Small intestine (tissue), 7 donors: ENCODE measurements around the gene FRY. TPM values are rescaled to one million over a fixed set of nuclear protein-coding genes. Genes with fewer than 3 reads are reported as not detected.

Experiments
- DNase-seq, 2 donors: peaks; one replicate each; pipeline versions ENCODE4 v3.0.0 to v3.0.0-alpha.2; 2013
- FAIRE-seq: peaks from 2 replicates; lab custom pipeline; 2012; peaks lifted over from hg19 to GRCh38; lab: Jason Lieb, UNC
- H3K27ac ChIP-seq, 3 donors: one replicate each; pipeline ENCODE4 v1.5.1; 2013; ENCODE audit warnings: low read length in 2 of 3, mild to moderate bottlenecking in 2 of 3, control low read depth in 1 of 3, inconsistent platforms in 1 of 3, low read depth in 1 of 3, moderate library complexity in 1 of 3
- H3K27me3 ChIP-seq, 3 donors: one replicate each; pipeline ENCODE4 v1.6.1; 2013; ENCODE audit warnings: low read length in 3 of 3, inconsistent platforms in 1 of 3; ENCODE audit not compliant: control insufficient read depth in 3 of 3, insufficient read depth in 3 of 3
- H3K36me3 ChIP-seq, 3 donors: one replicate each; pipeline ENCODE4 v1.6.1; 2013; ENCODE audit warnings: low read length in 3 of 3, inconsistent platforms in 1 of 3, low read depth in 1 of 3, mild to moderate bottlenecking in 1 of 3, moderate library complexity in 1 of 3; ENCODE audit not compliant: control insufficient read depth in 3 of 3, insufficient read depth in 2 of 3
- H3K4me1 ChIP-seq, 3 donors: one replicate each; pipeline ENCODE4 v1.6.1; 2013; ENCODE audit warnings: low read length in 2 of 3, inconsistent platforms in 1 of 3, low read depth in 1 of 3, mild to moderate bottlenecking in 1 of 3, moderate library complexity in 1 of 3; ENCODE audit not compliant: control insufficient read depth in 3 of 3, insufficient read depth in 2 of 3
- H3K4me3 ChIP-seq, 3 donors: one replicate each; pipeline ENCODE4 v1.5.1; 2013; ENCODE audit warnings: low read length in 3 of 3, control low read depth in 1 of 3, inconsistent platforms in 1 of 3, low read depth in 1 of 3, mild to moderate bottlenecking in 1 of 3, moderate library complexity in 1 of 3
- H3K9me3 ChIP-seq, 2 donors: one replicate each; pipeline ENCODE4 v1.6.1; 2013; ENCODE audit warnings: low read depth in 1 of 2, low read length in 1 of 2; ENCODE audit not compliant: control insufficient read depth in 2 of 2, insufficient read depth in 1 of 2
- WGBS, 3 donors: extraction: QIAGEN DNeasy Blood & Tissue Kit; methylation state at CpG; one replicate each; pipeline ENCODE4 v1.1.7; 2013; 5-methylcytosine and 5-hydroxymethylcytosine counted together
- polyA plus RNA-seq, 4 donors: library from polyadenylated mRNA; stranded (reverse) in 3 of 4; unstranded in 1 of 4; fragments of 200-250 nt in 3 of 4; fragments of 120-200 nt in 1 of 4; gene quantifications; one replicate each; pipeline versions ENCODE4 v1.2.1 to v1.2.3, GENCODE V29; 2013
- donor health status: healthy with polysubstance abuse.
- donor health status: control.
- donor health status: control.
- donor health status: Bipolar disorder and iron deficiency.
- donor health status: healthy.

The FRY gene
- polyA plus RNA-seq, 4 donors, result 2.0 to 13.6 (median 3.6) TPM

DNA sequence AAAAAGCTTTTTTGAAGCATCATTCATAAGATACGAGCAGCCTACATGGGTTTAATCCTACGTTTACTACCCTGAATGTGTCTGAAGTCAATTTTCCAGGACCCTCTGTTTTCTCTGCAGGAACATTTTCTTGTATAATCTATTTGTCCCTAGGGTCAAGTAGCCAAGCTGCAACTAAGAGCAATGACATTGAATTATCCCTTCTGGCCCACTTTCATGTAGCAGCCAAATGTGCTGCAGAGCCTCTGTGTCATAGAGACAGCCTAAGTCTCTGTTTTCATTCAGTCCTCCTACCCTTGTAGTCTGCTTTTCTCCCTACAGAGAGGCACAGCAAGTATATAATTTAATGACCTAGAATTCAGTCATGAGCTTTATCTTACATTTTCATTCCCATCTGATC, 201.5 kb downstream of the FRY start:
- H3K4me1 ChIP-seq, result no peaks in the 10 kb centered on the region
- H3K27ac ChIP-seq, result no peak overlapping the region
- H3K9me3 ChIP-seq, result no peaks in the 10 kb centered on the region
- WGBS, 3 donors, result 79 to 89% (median 86%) methylated on average over 2 of the region's 2 CpGs
- H3K27me3 ChIP-seq, result no peaks in the 10 kb centered on the region
- DNase-seq, result no peak
- no peak for FAIRE-seq
- peaks cover 0 to 11% (median 0%) of the 10 kb centered on the region in 3 donors for H3K36me3 ChIP-seq
- no peak overlapping the region for H3K4me3 ChIP-seq

- no peak for DNase-seq
- no peaks in the 10 kb centered on the region for H3K9me3 ChIP-seq
- no peak for FAIRE-seq
- no peak overlapping the region for H3K4me3 ChIP-seq
- WGBS, 3 donors, result 87 to 90% (median 90%) methylated on average over 2 of the region's 2 CpGs
- no peaks in the 10 kb centered on the region for H3K27me3 ChIP-seq
- H3K4me1 ChIP-seq, result no peaks in the 10 kb centered on the region
- peak overlapping the region in 1 of 3 donors; percentile 32 for H3K27ac ChIP-seq
- H3K36me3 ChIP-seq, result peaks cover 0 to 11% (median 0%) of the 10 kb centered on the region in 3 donors
Observed at GRCh38 chr13:32234914-32235313, 203.3 kb downstream of the FRY start.

GRCh38 chr13:32237681-32238080, 206.1 kb downstream of the FRY start:
- no peak overlapping the region for H3K27ac ChIP-seq
- H3K4me1 ChIP-seq, result no peaks in the 10 kb centered on the region
- DNase-seq (no peak), FAIRE-seq (no peak)
- no peaks in the 10 kb centered on the region for H3K9me3 ChIP-seq
- 92 to 93% (median 92%) methylated on average over 6 of the region's 6 CpGs for WGBS, 3 donors
- H3K4me3 ChIP-seq, result no peak overlapping the region
- no peaks in the 10 kb centered on the region for H3K27me3 ChIP-seq
- H3K36me3 ChIP-seq, result peaks cover 0 to 8% (median 0%) of the 10 kb centered on the region in 3 donors

DNA sequence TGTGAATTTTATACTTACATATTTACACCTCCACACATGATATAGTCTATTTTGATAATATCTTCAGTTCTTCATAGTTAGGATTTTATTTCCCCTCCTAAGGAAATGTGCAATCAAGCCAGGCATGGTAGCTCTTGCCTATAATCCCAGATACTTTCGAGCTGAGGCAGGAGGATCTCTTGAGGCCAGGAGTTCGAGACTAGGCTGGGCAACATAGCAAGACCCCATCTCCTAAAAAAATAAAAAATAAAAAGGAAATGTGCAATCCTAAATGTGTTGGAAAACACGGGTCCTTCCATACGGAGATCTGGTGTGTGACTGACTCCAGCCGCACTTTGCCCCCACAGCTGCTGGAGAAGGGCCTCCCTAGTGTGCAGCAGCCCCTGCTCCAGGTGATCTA, 212.1 kb downstream of the FRY start:
- Histone ChIP-seq H3K4me3 (no peak overlapping the region), H3K27me3 (no peaks in the 10 kb centered on the region), H3K9me3 (no peaks in the 10 kb centered on the region), H3K27ac (no peak overlapping the region), H3K4me1 (peaks cover 0 to 3% (median 0%) of the 10 kb centered on the region in 3 donors), H3K36me3 (peaks cover 0 to 2% (median 0%) of the 10 kb centered on the region in 3 donors)
- no peak for DNase-seq
- FAIRE-seq, result no peak
- 77 to 93% (median 83%) methylated on average over 5 of the region's 5 CpGs for WGBS, 3 donors

- Histone ChIP-seq H3K36me3 (peaks cover 0 to 2% (median 0%) of the 10 kb centered on the region in 3 donors), H3K27ac (no peak overlapping the region), H3K4me3 (no peak overlapping the region), H3K4me1 (peaks cover 0 to 3% (median 0%) of the 10 kb centered on the region in 3 donors), H3K27me3 (no peaks in the 10 kb centered on the region), H3K9me3 (no peaks in the 10 kb centered on the region)
- no peak for DNase-seq
- no peak for FAIRE-seq
- 78 to 85% (median 82%) methylated on average over 5 of the region's 5 CpGs for WGBS, 3 donors
Observed at GRCh38 chr13:32245555-32245954, 214.0 kb downstream of the FRY start.

DNA sequence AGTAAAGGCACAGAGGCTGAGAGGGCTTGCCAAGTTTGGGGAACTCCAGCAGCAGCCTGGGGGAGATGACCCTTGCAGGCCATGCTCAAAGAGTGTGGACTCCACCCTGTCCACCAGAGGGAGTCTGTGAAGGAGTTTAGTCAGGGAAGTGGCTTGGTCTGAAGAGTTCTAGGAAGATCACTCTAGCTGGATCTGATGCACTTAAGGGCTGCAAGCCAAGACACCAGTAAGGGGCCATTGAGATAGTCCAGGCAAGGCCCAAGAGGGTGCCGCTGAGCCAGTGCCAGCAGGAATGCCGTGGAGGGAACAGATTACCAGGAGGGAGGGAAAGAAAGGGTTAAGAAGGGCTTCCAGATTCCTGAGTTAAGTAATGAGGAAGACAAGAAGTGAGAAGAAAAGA, 214.9 kb downstream of the FRY start:
- H3K27me3 ChIP-seq, result no peaks in the 10 kb centered on the region
- FAIRE-seq, result no peak
- no peaks in the 10 kb centered on the region for H3K9me3 ChIP-seq
- H3K4me1 ChIP-seq, result peaks cover 0 to 3% (median 0%) of the 10 kb centered on the region in 3 donors
- peaks cover 0 to 2% (median 0%) of the 10 kb centered on the region in 3 donors for H3K36me3 ChIP-seq
- 32 to 62% (median 52%) methylated on average over 2 of the region's 2 CpGs for WGBS, 3 donors
- peak; percentile 61 to 72 for DNase-seq
- H3K27ac ChIP-seq, result no peak overlapping the region
- no peak overlapping the region for H3K4me3 ChIP-seq

GRCh38 chr13:32247887-32248286, 216.3 kb downstream of the FRY start:
- Histone ChIP-seq H3K27ac (no peak overlapping the region), H3K27me3 (no peaks in the 10 kb centered on the region), H3K36me3 (peaks cover 0 to 2% (median 0%) of the 10 kb centered on the region in 3 donors), H3K4me1 (peaks cover 0 to 6% (median 3%) of the 10 kb centered on the region in 3 donors), H3K9me3 (no peaks in the 10 kb centered on the region), H3K4me3 (no peak overlapping the region)
- FAIRE-seq (no peak), DNase-seq (no peak)
- WGBS, 3 donors, result 0 to 75% methylated on average over 1 of the region's 1 CpG; no CpG with 5 or more reads in 1 of the 3 donors

DNA sequence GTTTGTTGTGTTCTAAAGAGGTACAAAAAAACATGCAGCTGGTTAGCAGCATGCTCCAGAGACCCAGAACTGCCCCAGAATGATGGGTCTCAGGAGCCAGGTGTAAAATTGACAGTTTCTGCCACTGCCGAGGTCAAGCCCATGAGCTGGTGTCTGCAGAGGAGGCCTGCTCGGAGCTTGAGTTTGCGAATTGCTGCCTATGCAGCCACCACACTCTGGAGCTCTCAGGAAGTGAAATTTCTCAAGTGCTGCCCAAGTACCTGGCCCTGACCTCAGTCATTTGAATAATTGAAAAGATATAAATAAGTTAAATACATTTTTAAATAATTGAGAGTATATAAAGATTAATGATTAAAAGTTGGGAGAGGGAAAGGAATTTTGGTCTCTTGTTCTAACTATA, 217.2 kb downstream of the FRY start:
- Histone ChIP-seq H3K36me3 (peaks cover 0 to 2% (median 0%) of the 10 kb centered on the region in 3 donors), H3K4me1 (peaks cover 0 to 9% (median 3%) of the 10 kb centered on the region in 3 donors), H3K27ac (no peak overlapping the region), H3K9me3 (no peaks in the 10 kb centered on the region), H3K27me3 (no peaks in the 10 kb centered on the region), H3K4me3 (no peak overlapping the region)
- WGBS, 3 donors, result 76 to 86% (median 82%) methylated on average over 3 of the region's 3 CpGs
- no peak for FAIRE-seq
- DNase-seq, result no peak
